GM18520 (cell line): ENCODE measurements around the gene APOOL.
A peak's percentile ranks its signal among the peaks of the same experiment; 100 is the strongest.
"Not testable (repeated sequence)": the region's sequence is repeated elsewhere in the genome, so short reads cannot be mapped to it uniquely, and the experiment has no call there.

Source experiments
- ATAC-seq: cut with Tn5 transposase; IDR thresholded peaks from one replicate; pipeline ENCODE4 v1.9.1; 2021; ENCODE audit not compliant: unreplicated experiment

Gene APOOL, protein sequence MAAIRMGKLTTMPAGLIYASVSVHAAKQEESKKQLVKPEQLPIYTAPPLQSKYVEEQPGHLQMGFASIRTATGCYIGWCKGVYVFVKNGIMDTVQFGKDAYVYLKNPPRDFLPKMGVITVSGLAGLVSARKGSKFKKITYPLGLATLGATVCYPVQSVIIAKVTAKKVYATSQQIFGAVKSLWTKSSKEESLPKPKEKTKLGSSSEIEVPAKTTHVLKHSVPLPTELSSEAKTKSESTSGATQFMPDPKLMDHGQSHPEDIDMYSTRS

GRCh38 chrX:85003655-85004244 lies at the start of gene APOOL:
Gene APOOL, plus strand, starts transcription at chrX:85003877. Its CDS starts 36 bp downstream, at chrX:85003913.
- peak; percentile 94 for ATAC-seq

DNA sequence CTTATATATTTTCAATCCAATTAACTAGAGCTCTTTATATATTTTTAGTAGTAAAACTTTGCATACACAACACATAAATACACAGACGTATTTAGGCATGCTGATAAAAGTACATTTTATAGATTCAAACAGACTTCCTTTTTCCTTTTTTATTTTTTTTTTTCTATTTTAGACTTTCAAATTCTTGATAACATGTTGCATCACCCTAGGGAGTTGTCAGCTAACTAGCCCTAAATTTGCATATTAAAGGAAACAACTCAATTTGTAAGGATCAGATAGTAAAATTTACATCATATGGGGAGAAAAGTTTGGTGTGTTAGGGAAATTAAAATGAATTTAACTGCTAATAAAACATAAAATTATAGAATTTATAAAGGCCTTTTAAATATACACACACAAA lies 47.4 kb upstream of the APOOL start:
- no peak for ATAC-seq

- ATAC-seq: no peak
Measured at GRCh38 chrX:84974803-84975202, 28.9 kb upstream of the APOOL start.

GRCh38 chrX:84991739-84992138 lies 11.9 kb upstream of the APOOL start:
- ATAC-seq: not testable (repeated sequence)

- no peak for ATAC-seq
Measured at GRCh38 chrX:84993150-84993549, 10.5 kb upstream of the APOOL start.

DNA sequence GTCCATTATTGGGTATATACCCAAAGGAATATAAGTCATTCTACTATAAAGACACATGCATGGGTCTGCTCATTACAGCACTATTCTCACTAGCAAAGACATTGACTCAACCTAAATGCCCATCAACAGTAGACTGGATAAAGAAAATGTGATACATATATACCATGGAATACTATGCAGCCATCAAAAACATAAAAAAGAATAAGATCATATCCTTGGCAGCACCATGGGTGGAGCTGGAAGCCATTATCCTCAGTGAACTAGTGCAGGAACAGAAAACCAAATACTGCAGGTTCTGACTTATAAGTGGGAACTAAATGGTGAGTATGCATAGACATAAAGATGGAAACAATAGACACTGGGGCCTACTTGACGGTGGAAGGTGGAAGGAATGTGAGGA lies 2.3 kb upstream of the APOOL start:
- no peak for ATAC-seq

DNA sequence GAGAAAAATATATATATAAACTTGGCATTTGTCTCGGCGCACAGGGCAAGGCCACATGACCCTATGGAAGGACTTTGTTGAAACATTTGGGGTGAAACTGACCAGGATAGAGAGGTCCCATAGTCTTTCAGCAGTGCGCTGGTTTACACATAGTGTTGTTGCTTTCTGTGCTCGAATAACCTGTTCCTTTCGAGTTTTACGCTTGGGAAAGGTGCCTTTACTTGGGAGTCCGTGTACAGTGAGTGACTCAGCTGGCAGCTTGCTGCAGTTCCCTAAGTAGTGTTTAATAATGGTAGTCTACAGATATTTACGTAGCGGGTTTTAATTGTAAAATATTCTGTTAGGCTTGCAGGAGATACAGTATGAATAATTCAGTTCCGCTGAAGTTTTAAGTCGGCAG lies 578 bp downstream of the APOOL start:
- ATAC-seq: no peak

- ATAC-seq: no peak
Measured at GRCh38 chrX:85012098-85012497, 8.4 kb downstream of the APOOL start.

DNA sequence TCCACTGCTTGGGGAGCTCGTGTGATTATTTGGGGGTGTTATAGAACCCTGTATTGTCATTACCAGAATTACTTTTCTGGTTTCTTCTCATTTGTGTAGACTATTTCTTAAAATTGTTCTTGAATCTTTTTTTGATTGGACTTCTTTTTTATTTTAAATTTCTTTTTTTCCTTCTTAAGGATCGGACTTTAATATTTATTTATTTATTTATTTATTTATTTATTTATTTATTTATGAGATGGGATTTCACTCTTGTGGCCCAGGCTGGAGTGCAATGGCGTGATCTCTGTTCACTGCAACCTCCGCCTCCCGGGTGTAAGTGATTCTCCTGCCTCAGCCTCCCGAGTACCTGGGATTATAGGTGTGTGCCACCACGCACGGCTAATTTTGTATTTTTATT lies 11.7 kb downstream of the APOOL start:
- not testable (repeated sequence) for ATAC-seq

- no peak for ATAC-seq
Measured at GRCh38 chrX:85017721-85018120, 14.0 kb downstream of the APOOL start.

- ATAC-seq: no peak
Measured at GRCh38 chrX:85018471-85018870, 14.8 kb downstream of the APOOL start.

DNA sequence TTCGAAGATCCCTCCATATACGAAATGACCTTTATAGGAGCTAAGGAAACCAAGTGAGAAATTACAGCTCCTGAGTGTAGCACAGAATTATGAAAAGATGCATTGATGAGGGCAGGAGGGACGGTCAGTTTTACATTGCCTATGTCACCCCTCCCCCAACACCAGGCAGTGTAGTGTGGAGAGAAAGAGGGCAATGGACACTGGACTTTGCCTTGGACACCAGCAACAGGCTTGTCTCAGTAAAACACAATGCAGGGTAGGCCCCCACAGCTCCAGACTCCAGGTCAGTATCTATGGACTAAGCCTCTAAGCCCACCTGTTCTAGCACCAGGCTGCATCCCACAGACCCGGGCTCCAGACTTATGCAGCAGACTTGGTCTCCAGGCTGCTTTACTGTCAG lies 16.5 kb downstream of the APOOL start:
- ATAC-seq: no peak

GRCh38 chrX:85024044-85024443 lies 20.4 kb downstream of the APOOL start:
- no peak for ATAC-seq

GRCh38 chrX:85024562-85024961 lies 20.9 kb downstream of the APOOL start:
- ATAC-seq: no peak

GRCh38 chrX:85026170-85026569 lies 22.5 kb downstream of the APOOL start:
- no peak for ATAC-seq

GRCh38 chrX:85029043-85029442 lies 25.4 kb downstream of the APOOL start:
- ATAC-seq: no peak

DNA sequence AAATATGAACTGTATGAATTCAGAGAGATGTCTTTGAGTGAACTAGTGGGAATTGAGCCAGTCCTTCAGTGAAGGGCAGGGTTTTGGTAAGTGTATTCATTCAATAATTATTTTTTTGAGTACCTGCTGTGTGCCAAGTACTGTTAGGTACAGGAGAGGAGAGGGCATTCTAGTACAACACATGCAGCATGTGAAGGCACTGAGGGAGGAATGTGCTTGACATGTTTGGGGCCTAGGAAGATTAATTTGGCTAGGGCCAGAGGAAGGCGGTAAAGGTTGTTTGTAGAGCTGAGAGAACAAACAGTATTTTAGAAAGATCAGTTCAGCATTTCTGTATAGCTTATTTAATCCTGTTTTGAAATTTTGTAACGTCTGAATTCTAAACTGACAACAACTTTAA lies 27.8 kb downstream of the APOOL start:
- ATAC-seq: no peak

- no peak for ATAC-seq
Measured at GRCh38 chrX:85037114-85037513, 33.4 kb downstream of the APOOL start.

- ATAC-seq: no peak
Measured at GRCh38 chrX:85051627-85052026, 48.0 kb downstream of the APOOL start.

DNA sequence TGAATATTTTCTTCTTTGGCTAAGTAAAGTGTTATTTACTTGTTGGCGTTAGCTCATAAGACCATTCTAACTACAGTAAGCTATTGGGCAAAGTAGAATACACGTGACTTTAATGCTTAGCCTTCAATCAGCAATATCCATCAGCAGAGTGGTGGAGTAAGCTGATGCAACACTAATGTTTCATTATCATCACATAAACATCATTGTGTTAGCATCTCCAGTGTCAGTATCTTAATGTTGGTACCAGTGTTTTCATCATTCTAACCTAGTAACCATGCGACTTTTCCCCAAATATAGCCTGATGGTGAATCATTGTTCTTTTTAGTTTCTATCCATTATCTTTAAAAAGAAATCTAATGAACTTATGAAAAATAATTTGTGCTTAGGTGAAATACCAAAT lies 48.5 kb downstream of the APOOL start:
- ATAC-seq: no peak

DNA sequence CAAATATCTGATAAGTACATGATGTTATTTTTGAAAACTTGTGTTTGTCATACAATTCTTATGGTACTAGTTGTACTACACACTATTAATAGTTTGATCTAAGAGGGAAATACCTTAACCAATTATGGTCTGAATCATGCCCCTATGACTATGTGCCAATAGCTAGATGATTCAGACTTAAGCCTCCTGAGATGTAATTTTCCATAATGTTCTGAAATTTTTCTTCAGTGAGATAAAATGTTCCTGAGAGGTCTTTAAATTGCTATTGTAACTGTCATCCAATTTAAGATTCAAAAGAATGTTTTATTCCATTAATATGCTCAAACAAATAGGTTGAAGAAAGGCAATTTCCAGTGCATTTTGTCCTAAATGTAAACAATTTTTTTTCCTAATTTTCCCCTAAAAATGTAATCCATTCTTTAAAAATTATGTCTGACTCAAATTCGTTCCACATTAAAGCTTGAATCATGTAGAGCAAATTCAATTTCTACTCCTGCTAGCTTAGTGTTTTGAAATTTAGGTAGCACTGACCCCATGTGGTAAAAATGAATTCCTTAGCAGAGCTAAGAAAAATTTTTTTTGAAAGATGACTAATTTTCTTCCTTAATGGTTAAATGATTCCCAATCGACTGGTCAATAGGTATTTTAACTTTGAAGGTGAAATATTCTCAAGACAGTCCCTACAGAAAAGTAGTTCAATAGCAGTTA lies 49.1 kb downstream of the APOOL start:
- no peak for ATAC-seq

DNA sequence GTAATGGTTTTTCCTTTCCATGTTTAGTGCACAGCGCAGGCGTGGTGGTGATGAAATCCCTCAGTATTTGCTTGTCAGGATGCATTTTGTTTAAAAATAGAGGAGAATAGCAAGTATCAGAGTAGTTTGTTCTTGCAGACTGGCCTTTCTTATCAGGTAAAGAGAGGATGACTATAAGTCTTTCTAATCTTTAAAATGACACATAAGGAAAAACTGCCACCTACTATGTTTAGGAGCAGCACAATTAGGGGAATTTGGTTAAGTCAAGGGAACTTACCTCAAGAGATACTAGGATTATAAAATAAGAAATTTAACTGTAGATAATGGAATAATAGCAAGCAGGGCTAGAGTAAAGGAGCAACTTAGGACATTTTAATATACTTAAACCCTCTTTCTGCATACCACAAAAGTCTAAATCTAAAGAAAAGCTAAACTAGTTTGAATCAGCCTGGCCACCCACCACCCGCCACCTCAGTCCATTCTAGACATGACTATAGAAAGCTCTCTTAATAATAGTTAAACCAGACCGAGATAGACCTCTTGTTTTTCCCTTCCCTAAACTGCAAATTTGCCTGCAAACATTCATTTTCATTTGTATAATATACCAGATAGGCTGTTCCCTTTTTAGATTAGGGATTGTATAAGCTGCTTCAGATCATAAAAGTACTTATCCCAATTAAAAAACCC lies 62.0 kb downstream of the APOOL start:
- peak; percentile 74 for ATAC-seq
